GM19455 (cell line): Measurements from ENCODE around the gene PLEKHA7.
"Not testable (repeated sequence)": the region's sequence is repeated elsewhere in the genome, so short reads cannot be mapped to it uniquely, and the experiment has no call there.

Source experiments
- ATAC-seq: cut with Tn5 transposase; IDR thresholded peaks from one replicate; pipeline ENCODE4 v1.9.1; 2021; ENCODE audit not compliant: unreplicated experiment

Gene PLEKHA7, protein sequence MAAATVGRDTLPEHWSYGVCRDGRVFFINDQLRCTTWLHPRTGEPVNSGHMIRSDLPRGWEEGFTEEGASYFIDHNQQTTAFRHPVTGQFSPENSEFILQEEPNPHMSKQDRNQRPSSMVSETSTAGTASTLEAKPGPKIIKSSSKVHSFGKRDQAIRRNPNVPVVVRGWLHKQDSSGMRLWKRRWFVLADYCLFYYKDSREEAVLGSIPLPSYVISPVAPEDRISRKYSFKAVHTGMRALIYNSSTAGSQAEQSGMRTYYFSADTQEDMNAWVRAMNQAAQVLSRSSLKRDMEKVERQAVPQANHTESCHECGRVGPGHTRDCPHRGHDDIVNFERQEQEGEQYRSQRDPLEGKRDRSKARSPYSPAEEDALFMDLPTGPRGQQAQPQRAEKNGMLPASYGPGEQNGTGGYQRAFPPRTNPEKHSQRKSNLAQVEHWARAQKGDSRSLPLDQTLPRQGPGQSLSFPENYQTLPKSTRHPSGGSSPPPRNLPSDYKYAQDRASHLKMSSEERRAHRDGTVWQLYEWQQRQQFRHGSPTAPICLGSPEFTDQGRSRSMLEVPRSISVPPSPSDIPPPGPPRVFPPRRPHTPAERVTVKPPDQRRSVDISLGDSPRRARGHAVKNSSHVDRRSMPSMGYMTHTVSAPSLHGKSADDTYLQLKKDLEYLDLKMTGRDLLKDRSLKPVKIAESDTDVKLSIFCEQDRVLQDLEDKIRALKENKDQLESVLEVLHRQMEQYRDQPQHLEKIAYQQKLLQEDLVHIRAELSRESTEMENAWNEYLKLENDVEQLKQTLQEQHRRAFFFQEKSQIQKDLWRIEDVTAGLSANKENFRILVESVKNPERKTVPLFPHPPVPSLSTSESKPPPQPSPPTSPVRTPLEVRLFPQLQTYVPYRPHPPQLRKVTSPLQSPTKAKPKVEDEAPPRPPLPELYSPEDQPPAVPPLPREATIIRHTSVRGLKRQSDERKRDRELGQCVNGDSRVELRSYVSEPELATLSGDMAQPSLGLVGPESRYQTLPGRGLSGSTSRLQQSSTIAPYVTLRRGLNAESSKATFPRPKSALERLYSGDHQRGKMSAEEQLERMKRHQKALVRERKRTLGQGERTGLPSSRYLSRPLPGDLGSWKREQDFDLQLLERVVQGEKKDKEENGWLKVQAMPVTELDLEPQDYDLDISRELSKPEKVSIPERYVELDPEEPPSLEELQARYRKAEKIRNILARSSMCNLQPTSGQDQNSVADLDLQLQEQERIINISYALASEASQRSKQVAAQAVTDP

DNA sequence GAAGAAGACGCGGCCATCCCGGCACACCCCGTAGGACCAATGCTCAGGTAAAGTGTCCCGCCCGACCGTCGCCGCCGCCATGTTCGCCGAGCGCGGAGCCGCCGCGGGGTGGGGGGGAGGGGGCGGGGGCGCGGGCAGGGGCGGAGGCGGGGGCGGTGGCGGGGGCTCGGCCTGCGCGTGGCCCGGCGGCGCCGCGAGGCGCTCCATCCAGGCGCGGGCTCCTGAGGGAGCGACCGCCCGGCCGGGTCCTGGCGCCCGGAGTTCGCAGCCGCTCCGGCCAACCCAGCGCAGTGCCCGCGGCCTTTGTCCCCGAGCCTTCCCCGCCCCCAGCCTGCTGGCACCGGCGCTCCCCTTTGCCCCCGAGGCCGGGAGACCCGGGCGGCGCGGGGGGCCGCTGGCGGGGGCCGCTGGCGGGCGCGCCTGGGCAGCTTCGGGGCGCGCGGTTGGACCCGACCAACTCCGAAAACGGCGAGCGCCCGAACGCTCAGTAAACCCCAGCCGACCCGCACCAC lies at the start of gene PLEKHA7:
Gene PLEKHA7, minus strand, starts transcription at position 94 of the 512 bp plus-strand sequence. Its CDS starts 13 bp downstream, at position 81.
- ATAC-seq: no peak

DNA sequence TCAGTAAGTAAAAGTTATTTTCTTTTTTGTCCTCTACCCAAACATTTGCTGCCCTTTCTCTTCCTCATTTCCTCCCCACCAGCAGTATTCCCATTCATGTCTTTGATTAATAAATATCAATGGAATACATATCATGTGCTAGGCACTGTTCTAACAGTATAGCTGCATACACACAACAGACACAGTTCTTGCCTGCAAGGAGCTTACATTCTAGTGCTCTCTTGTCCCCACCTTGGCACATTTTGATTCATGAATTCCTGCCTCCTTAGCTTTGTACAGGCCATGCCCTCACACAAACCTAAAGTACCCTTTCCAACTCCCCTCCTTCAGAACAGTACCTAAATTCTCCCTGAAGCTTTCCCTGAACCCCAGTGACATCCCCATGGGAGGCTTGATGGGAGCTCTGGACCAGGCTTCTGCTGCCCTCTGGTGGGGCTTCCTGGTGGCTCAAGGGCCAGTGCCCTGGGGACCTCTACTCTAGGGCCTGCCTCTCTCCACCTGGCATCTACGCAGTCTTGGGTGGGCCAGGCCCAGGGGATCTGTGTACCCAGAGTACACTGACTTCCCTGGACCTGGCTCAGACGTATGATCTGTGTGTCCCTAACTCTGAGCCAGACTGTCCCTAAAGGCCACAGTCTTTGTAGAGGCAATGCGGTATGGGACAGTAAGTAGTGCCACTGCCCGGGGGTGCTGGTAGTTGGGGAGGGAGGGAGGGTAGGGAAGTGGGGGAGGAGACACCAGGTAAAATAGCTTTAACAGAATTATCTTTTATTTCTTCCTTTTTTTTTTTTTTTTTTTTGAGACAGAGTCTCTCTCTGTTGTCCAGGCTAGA lies 49.2 kb upstream of the PLEKHA7 start:
- ATAC-seq: peak; percentile 77

DNA sequence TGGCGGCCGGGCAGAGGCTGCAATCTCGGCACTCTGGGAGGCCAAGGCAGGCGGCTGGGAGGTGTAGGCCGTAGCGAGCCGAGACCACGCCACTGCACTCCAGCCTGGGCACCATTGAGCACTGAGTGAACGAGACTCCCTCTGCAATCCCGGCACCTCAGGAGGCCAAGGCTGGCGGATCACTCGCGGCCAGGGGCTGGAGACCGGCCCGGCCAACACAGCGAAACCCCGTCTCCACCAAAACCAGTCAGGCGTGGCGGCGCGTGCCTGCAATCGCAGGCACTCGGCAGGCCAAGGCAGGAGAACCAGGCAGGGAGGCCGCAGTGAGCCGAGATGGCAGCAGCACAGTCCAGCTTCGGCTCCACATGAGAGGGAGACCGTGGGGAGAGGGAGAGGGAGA lies 36.9 kb upstream of the PLEKHA7 start:
- ATAC-seq: not testable (repeated sequence)

DNA sequence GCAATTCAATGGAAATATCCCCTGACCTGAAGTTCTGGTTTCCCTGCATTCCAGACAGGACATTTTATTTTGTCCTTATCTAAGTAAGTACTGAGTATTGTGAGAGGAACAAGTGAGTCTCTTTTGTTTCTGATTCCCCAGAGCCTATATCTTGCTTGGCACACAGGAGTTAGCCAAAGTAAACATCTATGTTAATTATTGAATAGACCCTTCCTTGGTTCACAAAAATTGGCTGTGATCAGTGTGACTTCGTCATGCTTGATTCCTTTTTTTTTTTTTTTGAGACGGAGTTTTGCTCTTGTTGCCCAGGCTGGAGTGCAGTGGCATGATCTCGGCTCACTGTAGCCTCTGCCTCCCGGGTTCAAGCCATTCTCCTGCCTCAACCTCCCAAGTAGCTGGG lies 34.3 kb upstream of the PLEKHA7 start:
- not testable (repeated sequence) for ATAC-seq

DNA sequence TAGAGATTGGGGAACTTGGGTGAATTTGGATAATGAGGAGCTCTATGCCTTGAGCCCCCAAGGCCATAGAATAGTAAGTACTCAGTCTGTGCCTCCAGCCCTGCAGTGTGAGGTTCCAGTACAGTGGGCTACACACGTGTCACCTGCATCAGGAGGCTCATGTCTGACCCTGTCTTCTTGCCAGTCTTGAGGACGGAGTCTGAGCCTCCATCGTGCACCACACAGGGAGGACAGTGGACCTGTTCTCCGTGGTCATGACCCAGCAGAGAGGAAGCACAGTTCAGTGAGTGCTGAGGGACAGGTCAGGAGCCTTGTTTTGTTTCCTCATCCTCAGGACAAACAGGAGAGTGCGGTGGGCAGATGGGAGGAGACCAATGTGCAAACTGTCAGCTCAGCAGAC lies 32.5 kb upstream of the PLEKHA7 start:
- no peak for ATAC-seq

DNA sequence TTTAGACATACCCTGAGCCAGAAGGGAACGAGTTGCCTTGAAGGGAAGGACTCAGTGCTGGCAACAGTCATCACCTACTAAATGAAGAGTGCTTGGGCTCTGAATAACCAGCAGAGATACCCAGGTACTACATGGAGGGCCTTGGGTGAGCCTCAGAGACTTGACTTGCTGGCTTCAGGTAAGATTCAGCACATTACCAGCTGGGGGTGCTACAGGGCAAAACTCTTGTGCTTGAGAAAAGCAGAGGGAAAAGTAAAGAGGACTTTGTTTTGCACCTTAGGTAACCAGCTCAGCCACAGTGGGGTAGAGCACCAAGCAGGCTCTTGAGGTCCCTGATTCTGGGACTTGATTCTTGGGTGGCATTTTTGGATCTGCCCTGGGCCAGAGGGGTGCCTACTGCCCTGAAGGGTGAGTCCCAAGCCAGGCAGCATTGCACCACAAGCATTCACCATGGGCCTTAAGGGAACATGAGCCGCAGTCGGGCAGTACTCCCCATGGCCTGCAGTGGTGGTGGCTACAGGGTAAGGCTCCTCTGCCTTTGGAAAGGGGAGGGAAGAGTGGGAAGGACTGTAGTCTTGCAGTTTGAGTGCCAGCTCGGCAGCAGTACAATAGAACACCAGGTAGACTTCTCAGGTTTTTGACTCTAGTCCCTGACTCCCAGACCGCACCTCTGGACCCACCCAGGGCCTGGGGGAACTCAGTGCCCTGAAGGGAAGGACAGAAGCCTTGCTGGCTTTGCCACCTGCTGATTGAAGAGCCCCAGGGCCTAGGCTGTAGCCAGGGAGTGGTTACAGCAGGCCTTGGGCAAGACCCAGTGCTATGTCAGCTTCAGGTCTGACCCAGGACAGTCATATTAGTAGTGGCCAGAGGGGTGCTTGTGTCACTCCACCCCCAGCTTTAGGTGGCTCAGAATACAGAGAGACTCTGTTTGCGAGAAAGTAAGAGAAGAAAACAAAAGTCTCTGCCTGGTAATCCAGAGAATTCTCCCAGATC lies 22.7 kb upstream of the PLEKHA7 start:
- no peak for ATAC-seq

DNA sequence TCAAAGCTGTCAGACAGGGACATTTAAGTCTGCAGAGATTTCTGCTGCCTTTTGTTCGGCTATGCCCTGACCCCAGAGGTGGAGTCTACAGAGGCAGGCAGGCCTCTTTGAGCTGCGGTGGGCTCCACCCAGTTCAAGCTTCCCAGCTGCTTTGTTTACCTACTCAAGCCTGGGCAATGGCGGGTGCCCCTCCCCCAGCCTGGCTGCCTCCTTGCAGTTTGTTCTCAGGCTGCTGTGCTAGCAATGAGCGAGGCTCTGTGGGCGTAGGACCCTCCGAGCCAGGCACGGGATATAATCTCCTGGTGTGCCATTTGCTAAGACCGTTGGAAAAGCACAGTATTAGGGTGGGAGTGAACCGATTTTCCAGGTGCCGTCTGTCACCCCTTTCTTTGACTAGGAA lies 19.8 kb upstream of the PLEKHA7 start:
- not testable (repeated sequence) for ATAC-seq

DNA sequence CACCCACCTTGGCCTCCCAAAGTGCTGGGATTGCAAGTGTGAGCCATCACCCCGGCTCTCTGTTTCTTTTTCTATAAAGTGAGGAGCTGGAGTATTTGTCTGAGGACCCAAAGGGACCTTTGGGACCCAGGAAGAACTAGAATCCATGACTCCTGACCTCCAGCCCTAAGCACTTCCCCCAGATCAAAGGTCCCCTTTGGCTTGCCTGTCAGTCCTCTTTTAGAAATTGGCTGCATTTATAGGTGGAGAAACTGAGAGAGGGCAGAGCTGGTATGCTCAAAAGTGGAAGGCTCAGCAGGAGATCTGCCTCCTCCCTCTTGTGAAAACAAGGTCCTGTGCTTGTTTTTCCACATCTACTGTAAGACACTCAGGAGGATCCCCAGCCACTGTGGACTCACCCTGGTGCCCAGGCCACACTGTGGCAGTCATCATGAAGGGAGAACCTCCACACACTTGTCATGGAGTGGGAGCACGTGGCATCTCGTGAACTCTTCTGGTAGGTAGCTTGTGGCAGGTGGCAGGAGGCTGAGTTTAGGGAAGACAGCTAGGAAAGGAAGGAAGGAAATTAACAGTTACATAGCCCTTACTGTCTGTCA lies 12.4 kb upstream of the PLEKHA7 start:
- no peak for ATAC-seq

DNA sequence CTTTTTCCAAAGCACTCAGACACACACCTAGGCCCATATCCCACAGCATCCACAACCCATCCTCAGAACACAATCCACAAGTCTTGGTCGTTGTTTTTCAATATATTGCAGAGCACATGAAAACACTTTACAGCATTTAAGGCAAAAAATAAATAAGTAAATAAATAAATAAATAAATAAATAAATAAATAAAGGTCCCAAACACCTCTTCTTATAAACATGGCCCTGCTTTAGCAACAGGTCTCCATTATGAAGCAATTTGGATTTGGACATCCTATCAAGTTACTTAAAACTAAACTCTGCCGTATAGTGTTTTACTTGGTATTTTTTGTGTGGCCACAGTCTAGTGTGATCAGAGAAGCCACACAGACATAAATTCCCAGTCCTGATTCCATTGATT lies 10.7 kb upstream of the PLEKHA7 start:
- no peak for ATAC-seq

DNA sequence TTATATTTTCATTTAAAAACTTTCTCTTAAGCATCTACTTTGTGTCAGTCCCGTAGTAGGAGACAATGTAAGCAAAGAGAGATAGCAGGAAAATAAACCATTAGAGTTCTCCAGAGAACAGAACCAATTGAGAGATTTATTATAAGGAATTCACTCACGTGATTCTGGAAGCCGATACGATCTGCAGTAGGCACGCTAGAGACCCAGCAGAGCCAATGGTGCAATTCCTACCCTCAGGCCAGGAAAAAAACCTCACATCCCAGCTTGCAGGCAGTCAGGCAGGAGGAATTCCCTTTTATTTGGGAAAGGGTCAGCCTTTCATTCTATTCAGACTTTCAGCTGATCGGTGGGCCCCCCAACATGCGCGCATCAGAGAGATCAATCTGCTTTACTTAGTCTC lies 7.3 kb upstream of the PLEKHA7 start:
- no peak for ATAC-seq

DNA sequence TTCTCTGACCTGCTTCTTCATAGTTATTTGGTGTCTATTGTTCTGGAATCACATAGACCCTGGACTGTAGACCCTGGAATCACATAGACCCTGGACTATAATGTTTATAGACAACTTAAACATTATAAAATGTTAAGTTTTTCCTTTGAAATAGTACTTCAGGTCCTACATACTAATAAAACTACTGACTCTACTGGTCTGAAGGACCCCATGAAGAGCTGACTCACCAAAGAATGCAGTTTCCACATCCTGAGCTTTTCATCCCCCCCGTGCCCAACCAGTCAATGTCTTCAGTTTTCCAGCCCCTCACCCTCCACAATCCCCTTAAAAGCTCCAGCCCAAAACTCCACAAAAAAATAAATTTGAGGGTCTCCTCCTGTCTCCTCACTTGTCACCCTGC lies 6.6 kb upstream of the PLEKHA7 start:
- no peak for ATAC-seq

DNA sequence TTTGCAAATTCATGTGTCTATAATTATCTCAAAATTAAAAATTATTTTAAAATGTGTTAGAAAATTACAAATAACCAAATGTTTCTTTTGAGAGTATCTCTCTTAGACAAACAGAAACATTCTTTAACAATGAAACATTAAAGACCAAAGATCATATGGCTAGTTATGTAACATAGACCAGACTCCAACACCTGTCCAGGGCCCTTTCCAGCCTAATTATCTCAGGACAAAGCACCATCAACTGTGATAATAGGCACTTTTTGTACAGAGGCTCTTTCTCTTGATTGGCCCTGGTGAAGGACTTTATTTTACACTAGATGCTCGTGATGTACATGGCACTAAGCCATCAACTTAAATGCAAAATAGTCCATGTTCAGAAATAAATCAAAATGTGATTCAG lies 5.0 kb upstream of the PLEKHA7 start:
- ATAC-seq: no peak

DNA sequence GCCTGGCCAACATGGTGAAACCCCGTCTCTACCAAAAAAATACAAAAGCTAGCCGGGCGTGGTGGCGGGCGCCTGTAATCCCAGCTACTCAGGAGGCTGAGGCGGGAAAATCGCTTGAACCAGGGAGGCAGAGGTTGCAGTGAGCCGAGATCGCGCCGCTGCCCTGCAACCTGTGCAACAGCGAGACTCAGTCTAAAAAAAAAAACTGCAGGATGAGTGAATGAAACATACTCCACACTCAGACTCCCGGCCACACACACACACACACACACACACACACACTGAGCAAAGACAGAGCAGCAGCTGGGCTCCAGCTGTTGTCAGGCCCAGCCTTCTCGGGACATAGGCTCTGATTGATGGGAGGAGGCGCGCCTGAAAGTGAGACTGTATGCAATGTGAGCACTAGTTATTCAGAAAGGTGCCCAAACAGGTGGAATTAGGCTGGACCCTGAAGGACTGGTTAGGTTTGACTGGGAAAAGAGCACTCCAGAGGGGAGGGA lies 1.5 kb upstream of the PLEKHA7 start:
- no peak for ATAC-seq

DNA sequence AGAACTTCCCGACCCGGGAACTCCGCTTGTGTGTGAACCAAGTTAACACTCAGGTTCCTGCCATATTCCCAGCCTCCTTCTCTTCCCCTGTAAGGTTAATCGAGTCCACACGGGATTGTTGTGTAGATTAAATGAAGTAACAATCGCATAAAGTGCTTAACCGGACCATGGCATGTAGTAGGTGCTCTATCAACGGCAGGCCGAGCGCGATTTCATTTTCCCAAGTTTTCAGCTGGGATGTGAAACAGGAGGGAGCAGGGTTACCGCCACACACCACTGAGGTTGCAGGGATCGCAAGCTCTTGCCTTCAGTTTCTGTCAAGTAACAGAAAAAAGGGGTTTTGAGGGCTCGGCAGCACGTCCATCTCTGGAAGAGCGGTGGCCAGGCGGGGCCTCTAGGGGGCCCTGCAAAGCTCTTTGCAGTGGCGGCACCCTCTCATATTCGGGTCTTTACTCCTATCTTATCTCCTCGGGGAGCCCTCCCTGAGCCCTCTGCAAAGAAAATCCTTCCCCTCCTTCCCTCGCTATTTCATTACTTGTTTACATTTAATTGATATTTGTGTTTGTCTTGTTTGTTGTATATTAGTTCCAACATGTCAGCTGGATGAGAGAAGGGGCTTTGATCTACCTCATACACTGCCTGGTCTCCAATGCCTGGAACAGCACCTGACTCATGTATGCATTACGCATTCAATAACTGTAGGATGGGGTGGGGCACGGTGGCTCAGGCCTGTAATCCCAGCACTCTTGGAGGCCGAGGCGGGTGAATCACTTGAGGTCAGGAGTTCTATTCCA lies 816 bp upstream of the PLEKHA7 start:
- no peak for ATAC-seq

DNA sequence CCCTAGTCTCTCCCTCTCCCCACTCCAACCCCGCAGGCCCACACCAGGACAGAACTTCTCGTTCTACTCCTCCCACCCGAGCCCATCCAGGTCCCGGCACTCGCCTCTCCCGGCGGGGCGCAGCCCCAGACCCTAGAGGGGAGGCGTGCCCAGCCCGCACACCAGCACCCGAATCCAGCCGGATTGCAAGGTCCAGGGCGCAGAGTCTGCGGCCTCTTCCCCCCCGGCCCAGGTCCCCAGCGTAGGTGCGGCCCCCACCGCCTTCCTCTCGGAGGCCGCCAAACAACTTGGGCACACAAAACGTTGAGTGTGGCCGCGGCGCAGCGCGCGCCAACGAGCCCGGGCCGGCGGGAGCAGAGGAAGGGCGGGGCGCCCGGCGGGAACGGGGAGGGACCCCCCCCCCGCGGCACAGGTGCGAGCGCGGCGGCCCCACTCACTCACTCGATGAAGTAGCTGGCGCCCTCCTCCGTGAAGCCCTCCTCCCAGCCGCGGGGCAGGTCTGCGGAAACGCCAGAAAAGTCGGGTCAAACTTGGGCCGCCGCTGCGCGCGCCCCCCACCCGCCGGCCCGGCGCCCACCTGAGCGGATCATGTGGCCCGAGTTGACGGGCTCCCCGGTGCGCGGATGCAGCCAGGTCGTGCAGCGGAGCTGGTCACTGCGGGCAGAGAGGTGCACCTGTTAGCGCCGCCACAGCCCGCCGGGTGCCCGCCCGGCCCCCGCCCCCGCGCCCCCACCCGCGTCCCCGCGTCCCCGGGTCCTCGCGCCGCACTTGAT lies 480 bp downstream of the PLEKHA7 start:
- no peak for ATAC-seq

DNA sequence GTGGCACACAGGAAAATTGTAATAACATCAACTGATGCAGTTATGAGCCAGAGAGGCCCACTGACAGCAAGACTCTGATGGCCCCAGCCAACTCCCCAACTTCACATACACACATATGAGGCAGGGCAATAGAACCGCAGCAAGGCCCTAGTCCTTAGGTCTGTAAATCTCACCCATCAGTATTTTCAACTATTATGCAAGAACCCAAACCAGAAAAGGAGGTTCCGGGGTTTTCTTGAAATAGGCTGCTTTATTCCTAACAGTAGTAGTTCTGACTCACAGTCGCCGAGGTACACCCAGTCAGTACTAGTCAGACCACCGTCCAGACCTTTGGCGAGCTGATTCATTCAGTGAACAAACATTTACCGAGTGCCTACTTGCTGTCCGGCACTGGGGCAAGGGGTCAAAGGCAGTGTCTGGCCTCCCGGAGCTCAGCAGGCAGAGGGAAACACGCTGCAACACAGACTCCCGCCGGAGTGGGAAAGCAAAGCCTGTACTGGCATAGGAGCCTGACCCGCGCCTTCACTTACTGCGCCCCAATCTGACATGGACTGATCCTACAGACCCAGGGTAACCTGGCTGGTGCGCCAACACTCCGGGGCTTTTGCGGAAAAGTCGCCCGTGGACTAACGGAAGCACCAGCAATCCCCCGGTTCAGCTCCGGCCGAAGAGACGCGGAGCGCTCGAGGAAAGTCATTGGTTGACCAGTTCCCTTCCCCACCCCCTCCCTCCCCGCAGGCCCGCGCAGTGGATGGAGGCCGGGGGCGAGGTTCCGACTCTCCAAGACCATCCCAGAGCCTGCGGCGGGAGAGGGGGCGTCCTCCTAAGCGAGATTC lies 1.3 kb downstream of the PLEKHA7 start:
- no peak for ATAC-seq
